Measurements from ENCODE around the gene FGF4.

Gene FGF4

DNA sequence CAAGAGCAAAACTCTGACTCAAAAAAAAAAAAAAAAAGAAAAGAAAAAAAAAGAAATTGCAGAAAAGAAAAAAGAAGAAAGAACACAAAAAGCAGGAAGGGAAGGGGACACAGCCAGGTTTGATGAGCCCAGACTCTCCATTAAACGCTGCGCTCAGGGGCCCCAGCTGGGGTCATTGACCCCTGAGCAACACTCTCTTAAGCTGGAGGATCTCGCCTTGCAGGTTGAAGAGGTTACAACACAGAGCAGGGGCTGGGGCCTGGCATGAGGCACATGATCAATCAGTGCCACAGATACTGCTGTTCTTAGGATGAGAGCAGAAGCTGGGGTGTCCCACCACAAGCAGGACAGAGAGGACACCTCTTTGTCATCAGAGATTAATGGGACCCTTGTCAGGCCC, 36.3 kb upstream of the FGF4 start:
- H3K27ac ChIP-seq (ENCODE audit: low read depth, low read length) = no peak overlapping the region
- TF ChIP-seq, protein P1, sequence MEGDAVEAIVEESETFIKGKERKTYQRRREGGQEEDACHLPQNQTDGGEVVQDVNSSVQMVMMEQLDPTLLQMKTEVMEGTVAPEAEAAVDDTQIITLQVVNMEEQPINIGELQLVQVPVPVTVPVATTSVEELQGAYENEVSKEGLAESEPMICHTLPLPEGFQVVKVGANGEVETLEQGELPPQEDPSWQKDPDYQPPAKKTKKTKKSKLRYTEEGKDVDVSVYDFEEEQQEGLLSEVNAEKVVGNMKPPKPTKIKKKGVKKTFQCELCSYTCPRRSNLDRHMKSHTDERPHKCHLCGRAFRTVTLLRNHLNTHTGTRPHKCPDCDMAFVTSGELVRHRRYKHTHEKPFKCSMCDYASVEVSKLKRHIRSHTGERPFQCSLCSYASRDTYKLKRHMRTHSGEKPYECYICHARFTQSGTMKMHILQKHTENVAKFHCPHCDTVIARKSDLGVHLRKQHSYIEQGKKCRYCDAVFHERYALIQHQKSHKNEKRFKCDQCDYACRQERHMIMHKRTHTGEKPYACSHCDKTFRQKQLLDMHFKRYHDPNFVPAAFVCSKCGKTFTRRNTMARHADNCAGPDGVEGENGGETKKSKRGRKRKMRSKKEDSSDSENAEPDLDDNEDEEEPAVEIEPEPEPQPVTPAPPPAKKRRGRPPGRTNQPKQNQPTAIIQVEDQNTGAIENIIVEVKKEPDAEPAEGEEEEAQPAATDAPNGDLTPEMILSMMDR (IDR thresholded peaks at IDR 0.05; ENCODE audit: insufficient read depth, low read length, poor library complexity, severe bottlenecking) = no peak
- TF ChIP-seq EZH2phosphoT487 (conservative IDR thresholded peaks at IDR 0.05; ENCODE audit: low read length) = no peak
- no peak overlapping the region for H3K4me3 ChIP-seq (ENCODE audit: insufficient read depth, low read length, poor library complexity, severe bottlenecking)
- H3F3A ChIP-seq (ENCODE audit: insufficient read depth) = no peaks in the 10 kb centered on the region
- H3K9me2 ChIP-seq (replicated peaks; ENCODE audit: insufficient read depth, low read length) = no peaks in the 10 kb centered on the region
- no peaks in the 10 kb centered on the region for H3K79me2 ChIP-seq (ENCODE audit: insufficient read depth, low read length)
- no peaks in the 10 kb centered on the region for H3K36me3 ChIP-seq (ENCODE audit: low read length)
- H4K20me1 ChIP-seq (ENCODE audit: low read depth, low read length) = no peaks in the 10 kb centered on the region
- no peak overlapping the region for H3K9ac ChIP-seq (ENCODE audit: low read length)
- no peak overlapping the region for H2AFZ ChIP-seq (ENCODE audit: low read depth, low read length, severe bottlenecking)
- no peak overlapping the region for H3K4me2 ChIP-seq (ENCODE audit: low read depth, low read length, poor library complexity, severe bottlenecking)
- no peaks in the 10 kb centered on the region for H3K9me3 ChIP-seq (ENCODE audit: insufficient read depth, low read length)
- no peaks in the 10 kb centered on the region for H3K27me3 ChIP-seq (ENCODE audit: low read length)

DNA sequence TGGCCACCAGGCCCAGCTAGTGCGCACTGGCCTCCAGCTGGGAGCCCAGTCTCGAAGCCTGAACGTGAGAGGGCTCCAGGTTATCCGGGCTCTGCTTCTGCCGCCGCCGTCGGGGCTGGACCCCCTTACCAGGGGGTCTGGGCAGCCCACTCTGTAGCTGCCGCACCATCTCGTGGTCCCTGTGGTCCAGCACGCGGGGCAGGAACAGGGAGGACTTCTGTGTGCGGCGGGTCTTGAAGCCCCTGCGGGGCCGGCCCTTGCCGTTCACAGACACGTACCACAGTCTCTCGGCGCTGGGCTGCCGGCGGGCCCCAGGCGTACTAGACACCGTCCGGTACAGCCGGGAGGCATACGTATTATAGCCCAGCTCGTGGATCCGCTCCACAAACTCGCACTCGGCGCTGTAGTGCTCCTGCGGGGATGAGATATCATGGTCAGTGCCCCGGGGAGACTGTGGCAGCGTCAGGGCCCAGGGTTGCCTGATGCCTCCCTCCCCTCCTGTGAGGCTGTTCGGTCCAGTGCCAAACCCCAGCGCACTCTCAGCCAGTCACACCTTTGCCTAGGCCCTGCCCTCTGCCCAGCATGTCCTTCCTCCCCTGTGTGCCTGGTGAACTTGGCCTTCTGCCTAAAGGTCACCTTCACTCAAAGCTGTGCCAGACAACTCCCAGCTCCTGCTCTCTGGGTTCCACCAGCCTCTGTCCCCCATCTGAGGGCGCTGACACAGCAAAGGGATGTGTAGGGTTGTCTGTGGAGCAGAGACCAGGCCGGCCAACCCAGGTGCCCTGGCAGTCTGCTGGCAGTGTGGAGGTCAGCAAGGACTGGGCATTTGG, 35.4 kb upstream of the FGF4 start:
- Histone ChIP-seq H3K9me3 (ENCODE audit: insufficient read depth, low read length) (no peaks in the 10 kb centered on the region), H3K27me3 (ENCODE audit: low read length) (no peaks in the 10 kb centered on the region), H3K9me2 (replicated peaks; ENCODE audit: insufficient read depth, low read length) (no peaks in the 10 kb centered on the region)

DNA sequence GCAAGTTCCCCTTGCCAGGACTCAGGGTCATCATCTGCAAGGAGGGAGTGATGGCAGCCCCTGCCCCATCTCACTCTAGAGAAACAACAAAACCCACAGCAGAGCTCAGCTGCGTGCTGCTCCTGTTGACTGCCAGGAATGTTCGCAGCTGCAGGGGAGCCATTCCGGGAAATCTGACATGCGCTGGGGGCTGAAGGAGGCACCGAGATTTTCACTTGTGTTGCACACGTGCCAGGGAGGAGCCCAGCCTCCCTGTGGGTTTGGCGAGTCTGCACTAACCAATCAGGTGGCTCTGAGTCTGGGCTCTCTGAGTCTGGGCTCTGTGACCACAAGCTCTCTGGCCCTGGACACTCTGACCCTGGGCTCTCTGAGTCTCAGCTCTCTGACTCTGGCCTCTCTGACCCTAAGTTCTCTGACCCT, 33.5 kb upstream of the FGF4 start:
- no peak overlapping the region for H3K4me2 ChIP-seq (ENCODE audit: low read depth, low read length, poor library complexity, severe bottlenecking)
- no peak overlapping the region for H2AFZ ChIP-seq (ENCODE audit: low read depth, low read length, severe bottlenecking)
- no peak overlapping the region for H3K9ac ChIP-seq (ENCODE audit: low read length)
- no peak overlapping the region for H3K4me3 ChIP-seq (ENCODE audit: insufficient read depth, low read length, poor library complexity, severe bottlenecking)
- H3K36me3 ChIP-seq (ENCODE audit: low read length) = no peaks in the 10 kb centered on the region
- no peak for TF ChIP-seq EZH2phosphoT487 (conservative IDR thresholded peaks at IDR 0.05; ENCODE audit: low read length)
- TF ChIP-seq, protein P1 (IDR thresholded peaks at IDR 0.05; ENCODE audit: insufficient read depth, low read length, poor library complexity, severe bottlenecking) = no peak
- H3F3A ChIP-seq (ENCODE audit: insufficient read depth) = no peaks in the 10 kb centered on the region
- H4K20me1 ChIP-seq (ENCODE audit: low read depth, low read length) = no peaks in the 10 kb centered on the region
- H3K9me2 ChIP-seq (replicated peaks; ENCODE audit: insufficient read depth, low read length) = no peaks in the 10 kb centered on the region
- H3K79me2 ChIP-seq (ENCODE audit: insufficient read depth, low read length) = no peaks in the 10 kb centered on the region
- H3K27ac ChIP-seq (ENCODE audit: low read depth, low read length) = no peak overlapping the region
- H3K9me3 ChIP-seq (ENCODE audit: insufficient read depth, low read length) = no peaks in the 10 kb centered on the region
- H3K27me3 ChIP-seq (ENCODE audit: low read length) = no peaks in the 10 kb centered on the region

More for the DNA sequence above, 35.4 kb upstream of the FGF4 start:
- no peak overlapping the region for H3K4me2 ChIP-seq (ENCODE audit: low read depth, low read length, poor library complexity, severe bottlenecking)
- H3K27ac ChIP-seq (ENCODE audit: low read depth, low read length) = no peak overlapping the region
- H4K20me1 ChIP-seq (ENCODE audit: low read depth, low read length) = no peaks in the 10 kb centered on the region
- H3K36me3 ChIP-seq (ENCODE audit: low read length) = no peaks in the 10 kb centered on the region
- no peak overlapping the region for H3K9ac ChIP-seq (ENCODE audit: low read length)
- H3K79me2 ChIP-seq (ENCODE audit: insufficient read depth, low read length) = no peaks in the 10 kb centered on the region
- no peak overlapping the region for H3K4me3 ChIP-seq (ENCODE audit: insufficient read depth, low read length, poor library complexity, severe bottlenecking)
- H2AFZ ChIP-seq (ENCODE audit: low read depth, low read length, severe bottlenecking) = no peak overlapping the region
- TF ChIP-seq EZH2phosphoT487 (conservative IDR thresholded peaks at IDR 0.05; ENCODE audit: low read length) = no peak
- TF ChIP-seq, protein P1 (IDR thresholded peaks at IDR 0.05; ENCODE audit: insufficient read depth, low read length, poor library complexity, severe bottlenecking) = no peak
- H3F3A ChIP-seq (ENCODE audit: insufficient read depth) = no peaks in the 10 kb centered on the region

Measured in SU-DHL-6 (cell line).